ENCODE data around the gene DUOXA2.

The DUOXA2 gene

GRCh38 chr15:45112591-45113379 lies 1.3 kb upstream of the DUOXA2 start:
- no peak overlapping the region for H3K27ac ChIP-seq
- TF ChIP-seq CTCF (conservative IDR thresholded peaks at IDR 0.05) = no peak

GRCh38 chr15:45113380-45113990 lies 641 bp upstream of the DUOXA2 start:
- no peak for TF ChIP-seq CTCF (conservative IDR thresholded peaks at IDR 0.05)
- no peak overlapping the region for H3K27ac ChIP-seq

DNA sequence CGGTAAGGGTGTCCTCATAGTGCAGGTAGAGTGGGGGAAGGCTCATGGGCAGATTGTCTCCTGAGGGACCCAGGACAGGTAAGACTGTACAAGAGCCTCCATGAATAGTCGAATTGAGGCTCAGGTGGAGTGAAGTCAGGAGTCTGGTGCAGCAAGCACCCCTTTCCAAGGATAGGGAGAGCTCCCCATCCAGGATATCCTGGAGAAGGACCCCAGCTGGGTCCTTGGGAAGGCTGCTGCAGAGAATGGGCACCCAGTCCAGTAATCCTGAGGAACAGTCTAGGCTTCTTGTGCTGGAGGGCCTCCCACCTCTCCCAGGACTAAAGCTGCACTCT lies 592 bp downstream of the DUOXA2 start:
- H3K27ac ChIP-seq = no peak overlapping the region
- no peak for TF ChIP-seq CTCF (conservative IDR thresholded peaks at IDR 0.05)

DNA sequence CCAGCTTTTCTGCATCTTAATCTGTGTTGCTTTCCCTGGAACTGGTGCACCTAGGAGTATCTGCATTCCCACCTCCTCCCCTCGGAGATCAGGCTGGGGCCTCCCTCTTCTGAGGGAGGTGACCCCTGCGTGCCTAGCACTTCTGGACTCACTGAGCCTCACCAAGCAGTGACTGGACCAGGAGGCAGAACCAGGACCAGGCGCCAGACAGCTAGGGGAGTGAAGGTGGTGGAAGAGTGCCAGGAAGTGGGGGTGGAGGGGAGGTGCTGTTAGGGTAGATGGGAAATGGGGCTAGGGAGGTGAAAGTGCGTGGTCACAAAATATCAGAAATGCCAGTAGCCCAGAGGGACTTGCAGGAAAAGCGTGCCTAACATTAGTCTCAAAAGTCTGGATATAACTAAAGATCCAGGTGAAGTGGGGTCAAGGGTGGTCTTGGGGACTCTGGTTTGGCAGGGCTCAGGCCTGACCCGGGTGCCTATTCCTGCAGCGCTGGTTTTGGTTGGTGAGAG lies 1.2 kb downstream of the DUOXA2 start:
- no peak for TF ChIP-seq CTCF (conservative IDR thresholded peaks at IDR 0.05)
- no peak overlapping the region for H3K27ac ChIP-seq

DNA sequence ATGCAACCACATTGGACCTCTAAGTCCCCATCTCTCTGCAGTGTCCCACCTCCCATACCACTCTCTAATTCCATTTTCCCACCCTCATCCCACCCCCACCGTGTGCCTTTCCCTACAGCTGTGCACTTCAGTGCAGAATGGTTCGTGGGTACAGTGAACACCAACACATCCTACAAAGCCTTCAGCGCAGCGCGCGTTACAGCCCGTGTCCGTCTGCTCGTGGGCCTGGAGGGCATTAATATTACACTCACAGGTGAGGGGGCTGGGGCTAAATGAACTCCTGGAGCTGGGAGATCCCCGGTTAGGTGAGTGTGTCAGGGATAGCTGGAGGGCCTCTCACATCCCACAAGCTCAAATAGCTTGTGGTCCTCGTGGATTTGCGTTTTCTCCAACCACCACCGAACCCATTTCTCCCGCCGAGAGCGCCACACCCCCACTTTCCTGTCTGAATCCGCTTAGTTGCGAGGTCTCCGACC lies 1.9 kb downstream of the DUOXA2 start:
- TF ChIP-seq CTCF (conservative IDR thresholded peaks at IDR 0.05) = no peak
- no peak overlapping the region for H3K27ac ChIP-seq

GRCh38 chr15:45116482-45117307 lies 2.6 kb downstream of the DUOXA2 start:
- H3K27ac ChIP-seq = no peak overlapping the region
- TF ChIP-seq CTCF (conservative IDR thresholded peaks at IDR 0.05) = no peak

Data from VCaP (cell line).